Measurements from ENCODE around the gene ACOT6.
"Not testable (repeated sequence)": the region's sequence is repeated elsewhere in the genome, so short reads cannot be mapped to it uniquely, and the experiment has no call there.

DNA sequence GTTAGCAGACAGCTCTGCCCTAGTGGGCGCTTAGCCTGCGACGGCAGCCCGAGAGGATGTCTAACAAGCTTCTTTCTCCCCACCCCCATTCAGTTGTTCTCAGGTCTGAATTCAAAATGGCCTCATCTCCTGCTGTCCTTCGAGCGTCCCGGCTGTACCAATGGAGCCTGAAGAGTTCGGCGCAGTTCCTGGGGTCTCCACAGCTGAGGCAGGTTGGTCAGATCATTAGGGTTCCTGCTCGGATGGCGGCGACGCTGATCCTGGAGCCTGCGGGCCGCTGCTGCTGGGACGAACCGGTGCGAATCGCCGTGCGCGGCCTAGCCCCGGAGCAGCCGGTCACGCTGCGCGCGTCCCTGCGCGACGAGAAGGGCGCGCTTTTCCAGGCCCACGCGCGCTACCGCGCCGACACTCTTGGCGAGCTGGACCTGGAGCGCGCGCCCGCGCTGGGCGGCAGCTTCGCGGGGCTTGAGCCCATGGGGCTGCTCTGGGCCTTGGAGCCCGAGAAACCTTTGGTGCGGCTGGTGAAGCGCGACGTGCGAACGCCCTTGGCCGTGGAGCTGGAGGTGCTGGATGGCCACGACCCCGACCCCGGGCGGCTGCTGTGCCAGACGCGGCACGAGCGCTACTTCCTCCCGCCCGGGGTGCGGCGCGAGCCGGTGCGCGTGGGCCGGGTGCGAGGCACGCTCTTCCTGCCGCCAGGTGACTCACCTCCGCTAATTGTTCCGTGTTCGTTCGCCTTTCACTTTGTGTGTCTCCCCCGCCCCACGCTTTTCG, 42.9 kb upstream of the ACOT6 start, which contains the start of gene ACOT2:
- TF ChIP-seq, protein P1, sequence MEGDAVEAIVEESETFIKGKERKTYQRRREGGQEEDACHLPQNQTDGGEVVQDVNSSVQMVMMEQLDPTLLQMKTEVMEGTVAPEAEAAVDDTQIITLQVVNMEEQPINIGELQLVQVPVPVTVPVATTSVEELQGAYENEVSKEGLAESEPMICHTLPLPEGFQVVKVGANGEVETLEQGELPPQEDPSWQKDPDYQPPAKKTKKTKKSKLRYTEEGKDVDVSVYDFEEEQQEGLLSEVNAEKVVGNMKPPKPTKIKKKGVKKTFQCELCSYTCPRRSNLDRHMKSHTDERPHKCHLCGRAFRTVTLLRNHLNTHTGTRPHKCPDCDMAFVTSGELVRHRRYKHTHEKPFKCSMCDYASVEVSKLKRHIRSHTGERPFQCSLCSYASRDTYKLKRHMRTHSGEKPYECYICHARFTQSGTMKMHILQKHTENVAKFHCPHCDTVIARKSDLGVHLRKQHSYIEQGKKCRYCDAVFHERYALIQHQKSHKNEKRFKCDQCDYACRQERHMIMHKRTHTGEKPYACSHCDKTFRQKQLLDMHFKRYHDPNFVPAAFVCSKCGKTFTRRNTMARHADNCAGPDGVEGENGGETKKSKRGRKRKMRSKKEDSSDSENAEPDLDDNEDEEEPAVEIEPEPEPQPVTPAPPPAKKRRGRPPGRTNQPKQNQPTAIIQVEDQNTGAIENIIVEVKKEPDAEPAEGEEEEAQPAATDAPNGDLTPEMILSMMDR (IDR thresholded peaks at IDR 0.05): peak; percentile 1; the same call in 1 of the 2 replicates
- not testable (repeated sequence) for TF ChIP-seq ZFX (IDR thresholded peaks at IDR 0.05; ENCODE audit: borderline replicate concordance)

Measured in 22Rv1 (cell line).